ENCODE data around the gene GLDC.

GLDC gene

GRCh38 chr9:6489099-6489498 is 156.4 kb downstream of the GLDC start:
- no peak for DNase-seq

- no peak for DNase-seq
Observed at GRCh38 chr9:6488395-6488794, 157.1 kb downstream of the GLDC start.

DNA sequence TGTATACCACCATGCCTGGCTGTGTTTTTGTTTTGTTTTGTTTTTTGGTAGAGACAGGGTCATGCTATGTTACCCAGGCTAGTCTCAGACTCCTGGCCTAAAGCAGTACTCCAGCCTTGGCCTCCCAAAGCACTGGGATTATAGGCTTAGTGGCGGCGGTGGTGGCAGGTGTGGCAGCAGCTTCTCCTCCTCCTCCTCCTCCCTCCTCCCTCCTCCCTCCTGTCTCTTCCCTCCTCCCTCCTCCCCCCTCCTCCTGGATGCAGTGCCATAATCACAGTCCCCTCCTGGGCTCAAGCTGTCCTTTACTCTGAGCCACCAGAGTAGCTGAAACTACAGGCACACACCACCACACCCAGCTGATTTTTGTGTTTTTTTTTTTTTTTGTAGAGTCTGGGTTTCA is 161.3 kb downstream of the GLDC start:
- no peak for DNase-seq
